Suprapubic skin (tissue), 4 donors: ENCODE measurements around the gene ZBTB4.

Source experiments
- CTCF ChIP-seq, 2 donors: fragments of 200-600 bp in 1 of 2; fragments of 450-650 bp in 1 of 2; sonication (generic) in 1 of 2; IDR thresholded peaks; one replicate each; pipeline ENCODE4 v1.5.1; 2016 to 2019; ENCODE audit warnings: antibody characterized with exemption in 2 of 2, mild to moderate bottlenecking in 1 of 2, moderate library complexity in 1 of 2
- POLR2A ChIP-seq, 2 donors: fragments of 450-650 bp; IDR thresholded peaks; one replicate each; pipeline ENCODE4 v1.6.1; 2017; ENCODE audit warnings: antibody characterized with exemption in 2 of 2, mild to moderate bottlenecking in 2 of 2, moderate library complexity in 2 of 2
- POLR2AphosphoS5 ChIP-seq, 3 donors: sonication (generic); formaldehyde crosslinking; IDR thresholded peaks; one replicate each; pipeline ENCODE4 v1.6.1; 2017; ENCODE audit warnings: antibody characterized with exemption in 3 of 3

- TF ChIP-seq CTCF (IDR thresholded peaks at IDR 0.05) (no peak), POLR2A (IDR thresholded peaks at IDR 0.05) (no peak), POLR2AphosphoS5 (IDR thresholded peaks at IDR 0.05) (no peak)
Observed at GRCh38 chr17:7418472-7419152, 60.8 kb downstream of the ZBTB4 start.
